GM12872 (cell line): ENCODE data around the gene C11orf54.

ENCODE experiments used
- CTCF ChIP-seq: IDR thresholded peaks from 3 replicates; pipeline ENCODE4 v1.5.1; 2011; ENCODE audit warnings: low read depth, mild to moderate bottlenecking, low read length, moderate library complexity; ENCODE audit not compliant: insufficient read depth

Gene C11orf54

GRCh38 chr11:93727985-93728791, 13.3 kb upstream of the C11orf54 start:
- TF ChIP-seq CTCF: no peak

GRCh38 chr11:93728792-93729128, 12.7 kb upstream of the C11orf54 start:
- no peak for TF ChIP-seq CTCF

- no peak for TF ChIP-seq CTCF
Observed at GRCh38 chr11:93729129-93729616, 12.3 kb upstream of the C11orf54 start.

- TF ChIP-seq CTCF: no peak
Observed at GRCh38 chr11:93730108-93731107, 11.1 kb upstream of the C11orf54 start.

GRCh38 chr11:93732237-93732892, 9.1 kb upstream of the C11orf54 start:
- TF ChIP-seq CTCF: no peak

GRCh38 chr11:93733474-93733873, 8.0 kb upstream of the C11orf54 start:
- no peak for TF ChIP-seq CTCF
